HG03139 (cell line): Measurements from ENCODE around the gene GPM6B.
"Not testable (repeated sequence)": the region's sequence is repeated elsewhere in the genome, so short reads cannot be mapped to it uniquely, and the experiment has no call there.

Source experiments
- ATAC-seq: cut with Tn5 transposase; IDR thresholded peaks from one replicate; pipeline ENCODE4 v1.9.1; 2021; ENCODE audit not compliant: unreplicated experiment

GPM6B gene

GRCh38 chrX:13733506-13733905 is 83.4 kb downstream of the GPM6B start:
- no peak for ATAC-seq

GRCh38 chrX:13732246-13733067 is 84.4 kb downstream of the GPM6B start:
- ATAC-seq = no peak

GRCh38 chrX:13730523-13730922 is 86.4 kb downstream of the GPM6B start:
- not testable (repeated sequence) for ATAC-seq

DNA sequence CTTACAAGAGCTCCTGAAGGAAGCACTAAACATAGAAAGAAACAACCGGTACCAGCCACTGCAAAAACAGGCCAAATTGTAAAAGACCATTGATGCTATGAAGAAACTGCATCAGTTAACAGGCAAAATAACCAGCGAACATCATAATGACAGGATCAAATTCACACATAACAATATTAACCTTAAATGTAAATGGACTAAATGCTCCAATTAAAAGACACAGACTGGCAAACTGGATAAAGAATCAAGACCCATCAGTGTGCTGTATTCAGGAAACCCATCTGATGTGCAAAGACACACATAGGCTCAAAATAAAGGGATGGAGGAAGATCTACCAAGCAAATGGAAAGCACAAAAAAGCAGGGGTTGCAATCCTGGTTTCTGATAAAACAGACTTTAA is 90.3 kb downstream of the GPM6B start:
- ATAC-seq = not testable (repeated sequence)

DNA sequence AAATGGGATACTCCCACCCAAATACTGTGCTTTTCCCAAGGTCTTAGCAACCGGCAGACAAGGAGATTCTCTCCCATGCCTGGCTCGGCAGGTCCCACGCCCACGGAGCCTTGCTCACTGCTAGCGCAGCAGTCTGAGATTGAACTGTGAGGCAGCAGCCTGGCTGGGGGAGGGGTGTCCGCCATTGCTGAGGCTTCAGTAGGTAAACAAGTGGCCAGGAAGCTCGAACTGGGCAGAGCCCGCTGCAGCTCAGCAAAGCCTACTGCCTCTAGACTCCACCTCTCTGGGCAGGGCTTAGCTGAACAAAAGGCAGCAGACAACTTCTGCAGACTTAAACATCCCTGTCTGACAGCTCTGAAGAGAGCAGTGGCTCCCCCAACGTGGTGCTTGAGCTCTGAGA is 92.0 kb downstream of the GPM6B start:
- not testable (repeated sequence) for ATAC-seq

DNA sequence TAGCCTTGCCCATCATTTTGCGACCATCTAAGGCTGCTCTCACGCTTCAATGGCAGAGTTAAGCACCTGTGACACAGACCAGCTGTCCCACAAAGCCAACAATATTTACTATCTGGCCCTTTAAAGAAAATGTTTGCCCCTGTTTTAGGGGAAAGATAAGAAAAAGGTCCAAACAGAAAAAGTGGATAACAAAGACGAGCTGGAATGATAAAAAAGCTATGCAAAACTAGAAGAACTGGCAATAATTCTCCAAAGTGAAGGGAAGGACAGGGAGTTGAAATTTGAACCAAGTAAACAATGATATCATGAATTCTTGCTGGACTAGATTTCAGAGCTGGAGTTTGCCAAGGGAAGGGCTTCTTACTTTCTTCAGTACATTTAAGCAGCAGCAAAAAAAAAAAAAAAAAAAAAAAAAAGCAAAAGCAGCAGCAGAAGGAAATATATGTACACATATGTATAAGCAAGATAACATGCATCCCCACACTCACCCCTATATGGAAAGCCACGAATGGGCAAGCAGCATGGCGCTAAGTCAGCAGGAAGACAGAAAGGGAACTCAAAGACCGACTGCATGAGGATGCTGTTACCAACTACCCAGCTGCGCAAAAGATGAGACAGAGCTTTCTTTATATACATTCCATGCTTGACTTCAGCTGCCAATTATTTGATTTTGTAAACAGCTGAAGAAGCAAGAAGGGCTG is 94.9 kb downstream of the GPM6B start:
- ATAC-seq = no peak

DNA sequence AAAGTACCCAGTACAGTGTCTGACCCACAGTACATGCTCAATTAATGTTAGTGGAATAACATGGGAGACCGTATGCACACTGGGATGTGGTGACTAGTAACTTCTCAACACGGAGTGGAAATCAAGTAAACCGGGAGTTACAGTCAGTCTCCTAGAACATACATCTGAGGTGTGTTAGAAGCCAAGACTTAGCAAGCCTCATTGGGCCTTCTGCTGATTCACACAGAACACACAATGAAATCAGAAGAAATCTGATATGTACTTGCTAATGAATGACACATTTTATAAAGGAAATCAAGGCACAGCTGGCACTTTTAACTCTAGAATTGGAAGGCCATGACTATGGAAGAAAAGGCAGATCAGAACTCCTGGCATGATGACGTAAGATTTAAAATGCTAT is 95.5 kb downstream of the GPM6B start:
- ATAC-seq = no peak
